Endodermal cell (in vitro differentiated cells): ENCODE measurements around the gene NCKAP5. TPM values are rescaled to one million over a fixed set of nuclear protein-coding genes. Genes with fewer than 3 reads are reported as not detected.

ENCODE experiments used
- DNase-seq: peaks from one replicate; pipeline ENCODE4 v3.0.0-alpha.2; 2017
- H3K27ac ChIP-seq: 2 replicates; pipeline ENCODE4 v1.5.1; 2013; ENCODE audit warnings: mild to moderate bottlenecking, low read depth, low read length, moderate library complexity
- H3K27me3 ChIP-seq: 2 replicates; pipeline ENCODE4 v1.6.1; 2013; ENCODE audit warnings: mild to moderate bottlenecking, low read length, moderate library complexity; ENCODE audit not compliant: insufficient read depth, control insufficient read depth, poor library complexity, severe bottlenecking
- H3K36me3 ChIP-seq: 2 replicates; pipeline ENCODE4 v1.7.0; 2013; ENCODE audit warnings: mild to moderate bottlenecking, low read length, moderate library complexity; ENCODE audit not compliant: control insufficient read depth, insufficient read depth
- H3K4me1 ChIP-seq: one replicate; pipeline ENCODE4 v1.7.0; 2013; ENCODE audit warnings: low read length; ENCODE audit not compliant: control insufficient read depth, insufficient read depth
- H3K4me3 ChIP-seq: 2 replicates; pipeline ENCODE4 v1.5.1; 2013; ENCODE audit warnings: mild to moderate bottlenecking, low read length, moderate library complexity
- H3K9ac ChIP-seq: 2 replicates; pipeline ENCODE4 v1.6.1; 2013; ENCODE audit warnings: mild to moderate bottlenecking, low read length, moderate library complexity; ENCODE audit not compliant: poor library complexity, severe bottlenecking; ENCODE audit errors: extremely low read depth
- H3K9me3 ChIP-seq: 2 replicates; pipeline ENCODE4 v1.6.1; 2013; ENCODE audit warnings: mild to moderate bottlenecking, low read length, moderate library complexity; ENCODE audit not compliant: control insufficient read depth
- H3K27ac Mint-ChIP-seq: 2 replicates; pipeline ENCODE4 v1.8.0; 2020; ENCODE audit warnings: mixed read lengths
- H3K27me3 Mint-ChIP-seq: 2 replicates; pipeline ENCODE4 v1.8.0; 2021; ENCODE audit warnings: mild to moderate bottlenecking, mixed read lengths; ENCODE audit not compliant: insufficient read depth
- H3K36me3 Mint-ChIP-seq: 2 replicates; pipeline ENCODE4 v1.8.0; 2020; ENCODE audit warnings: low read depth, mixed read lengths
- H3K4me1 Mint-ChIP-seq: 2 replicates; pipeline ENCODE4 v1.8.0; 2020; ENCODE audit warnings: mixed read lengths
- H3K4me3 Mint-ChIP-seq: 2 replicates; pipeline ENCODE4 v1.8.0; 2020; ENCODE audit warnings: mild to moderate bottlenecking, moderate library complexity, mixed read lengths
- H3K9me3 Mint-ChIP-seq: 2 replicates; pipeline ENCODE4 v1.8.0; 2020; ENCODE audit warnings: mild to moderate bottlenecking, mixed read lengths
- WGBS, 2 experiments: methylation state at CpG; one replicate each; pipeline versions ENCODE4 v1.1.5 to v1.1.7; 2013; ENCODE audit warnings: missing lambda C conversion rate in 2 of 2, mixed read lengths in 1 of 2; ENCODE audit not compliant: insufficient coverage in 1 of 2, insufficient read length in 1 of 2; 5-methylcytosine and 5-hydroxymethylcytosine counted together
- total RNA-seq, 2 donors: library from RNA; stranded (reverse); fragmentation: NEBNext Ultra II Directional in 1 of 2; extraction: Animal tissue kit (Norgen Biotek cat#: 25700) in 1 of 2; gene quantifications; 2 replicates in 1 of 2; 3 replicates in 1 of 2; pipeline ENCODE4 v1.2.1, GENCODE V29; 2021
- TF ChIP-seq, protein P1 (sequence below): fragments of 200-600 bp; sonication (generic); conservative IDR thresholded peaks from 2 replicates; pipeline ENCODE4 v1.5.0; 2021; ENCODE audit warnings: antibody characterized with exemption, mild to moderate bottlenecking

The NCKAP5 gene
- total RNA-seq, 2 donors from 2014 or later, result 0.58 to 0.92 TPM

DNA sequence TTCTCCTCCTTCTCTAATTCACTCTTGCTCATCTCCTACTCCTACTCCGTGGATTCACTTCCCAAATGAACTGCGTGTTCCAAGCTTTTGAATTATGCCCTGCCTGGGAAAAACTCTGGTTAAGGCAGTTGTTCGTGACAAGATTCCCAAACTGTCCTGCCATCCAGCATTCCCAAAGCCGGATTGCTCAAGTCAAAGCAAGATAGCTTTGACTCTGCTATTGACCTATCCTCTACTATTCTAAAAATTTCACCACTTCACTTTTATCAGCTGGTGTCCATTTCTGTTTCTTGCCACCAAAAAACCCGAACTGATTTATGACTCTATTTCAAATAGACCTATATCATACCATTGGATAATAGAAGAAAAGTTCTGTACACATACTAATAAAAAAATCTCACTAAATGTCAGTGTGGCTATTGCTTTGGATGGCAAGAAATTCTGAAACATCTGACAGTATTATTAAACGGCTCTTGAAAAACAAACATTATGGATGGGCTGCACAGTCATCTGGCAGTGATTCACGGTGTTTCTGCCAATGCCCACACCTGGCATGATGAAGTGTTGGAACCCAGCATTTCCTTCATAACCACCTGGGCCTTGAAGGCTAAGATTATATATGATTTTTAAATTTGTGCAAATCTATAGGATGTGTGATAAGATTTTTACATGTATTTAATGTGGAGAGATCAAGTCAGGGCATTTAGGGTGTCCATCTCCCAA lies 87.4 kb downstream of the NCKAP5 start:
- H3K9me3 Mint-ChIP-seq, result no peaks in the 10 kb centered on the region
- WGBS, 2 experiments, result 93 to 97% methylated on average over 3 to 7 of the region's 7 CpGs
- Histone ChIP-seq H3K27me3 (no peaks in the 10 kb centered on the region), H3K4me1 (no peaks in the 10 kb centered on the region), H3K4me3 (no peak overlapping the region), H3K9me3 (no peaks in the 10 kb centered on the region), H3K36me3 (no peaks in the 10 kb centered on the region), H3K27ac (no peak overlapping the region), H3K9ac (no peak overlapping the region)
- no peaks in the 10 kb centered on the region for H3K4me1 Mint-ChIP-seq
- no peak for DNase-seq
- TF ChIP-seq, protein P1, sequence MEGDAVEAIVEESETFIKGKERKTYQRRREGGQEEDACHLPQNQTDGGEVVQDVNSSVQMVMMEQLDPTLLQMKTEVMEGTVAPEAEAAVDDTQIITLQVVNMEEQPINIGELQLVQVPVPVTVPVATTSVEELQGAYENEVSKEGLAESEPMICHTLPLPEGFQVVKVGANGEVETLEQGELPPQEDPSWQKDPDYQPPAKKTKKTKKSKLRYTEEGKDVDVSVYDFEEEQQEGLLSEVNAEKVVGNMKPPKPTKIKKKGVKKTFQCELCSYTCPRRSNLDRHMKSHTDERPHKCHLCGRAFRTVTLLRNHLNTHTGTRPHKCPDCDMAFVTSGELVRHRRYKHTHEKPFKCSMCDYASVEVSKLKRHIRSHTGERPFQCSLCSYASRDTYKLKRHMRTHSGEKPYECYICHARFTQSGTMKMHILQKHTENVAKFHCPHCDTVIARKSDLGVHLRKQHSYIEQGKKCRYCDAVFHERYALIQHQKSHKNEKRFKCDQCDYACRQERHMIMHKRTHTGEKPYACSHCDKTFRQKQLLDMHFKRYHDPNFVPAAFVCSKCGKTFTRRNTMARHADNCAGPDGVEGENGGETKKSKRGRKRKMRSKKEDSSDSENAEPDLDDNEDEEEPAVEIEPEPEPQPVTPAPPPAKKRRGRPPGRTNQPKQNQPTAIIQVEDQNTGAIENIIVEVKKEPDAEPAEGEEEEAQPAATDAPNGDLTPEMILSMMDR, result no peak
- no peaks in the 10 kb centered on the region for H3K27me3 Mint-ChIP-seq
- H3K36me3 Mint-ChIP-seq, result no peaks in the 10 kb centered on the region
- H3K27ac Mint-ChIP-seq, result no peak overlapping the region
- no peak overlapping the region for H3K4me3 Mint-ChIP-seq

DNA sequence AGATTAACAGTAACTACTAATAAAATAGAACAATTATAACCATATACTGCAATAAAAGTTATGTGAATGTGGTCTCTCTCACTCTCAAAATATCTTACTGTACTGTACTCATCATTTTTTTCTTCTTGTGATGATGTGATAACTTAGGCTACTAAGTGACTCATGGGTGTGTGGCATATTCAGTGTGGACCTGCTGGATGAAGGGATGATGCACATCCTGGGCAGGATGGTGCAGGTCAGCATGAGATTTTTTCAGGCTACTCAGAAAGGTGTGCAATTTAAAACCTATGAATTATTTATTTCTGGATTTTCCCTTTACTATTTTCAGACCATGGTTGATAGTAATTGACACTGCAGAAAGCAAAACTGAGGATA lies 90.7 kb downstream of the NCKAP5 start:
- Mint-ChIP-seq H3K36me3 (no peaks in the 10 kb centered on the region), H3K4me3 (no peak overlapping the region), H3K4me1 (no peaks in the 10 kb centered on the region), H3K27ac (no peak overlapping the region), H3K9me3 (no peaks in the 10 kb centered on the region), H3K27me3 (no peaks in the 10 kb centered on the region)
- H3K4me3 ChIP-seq, result no peak overlapping the region
- no peaks in the 10 kb centered on the region for H3K36me3 ChIP-seq
- no peak for DNase-seq
- H3K9ac ChIP-seq, result no peak overlapping the region
- H3K27ac ChIP-seq, result no peak overlapping the region
- no peaks in the 10 kb centered on the region for H3K27me3 ChIP-seq
- no peaks in the 10 kb centered on the region for H3K9me3 ChIP-seq
- no peaks in the 10 kb centered on the region for H3K4me1 ChIP-seq
- TF ChIP-seq, protein P1, result no peak

DNA sequence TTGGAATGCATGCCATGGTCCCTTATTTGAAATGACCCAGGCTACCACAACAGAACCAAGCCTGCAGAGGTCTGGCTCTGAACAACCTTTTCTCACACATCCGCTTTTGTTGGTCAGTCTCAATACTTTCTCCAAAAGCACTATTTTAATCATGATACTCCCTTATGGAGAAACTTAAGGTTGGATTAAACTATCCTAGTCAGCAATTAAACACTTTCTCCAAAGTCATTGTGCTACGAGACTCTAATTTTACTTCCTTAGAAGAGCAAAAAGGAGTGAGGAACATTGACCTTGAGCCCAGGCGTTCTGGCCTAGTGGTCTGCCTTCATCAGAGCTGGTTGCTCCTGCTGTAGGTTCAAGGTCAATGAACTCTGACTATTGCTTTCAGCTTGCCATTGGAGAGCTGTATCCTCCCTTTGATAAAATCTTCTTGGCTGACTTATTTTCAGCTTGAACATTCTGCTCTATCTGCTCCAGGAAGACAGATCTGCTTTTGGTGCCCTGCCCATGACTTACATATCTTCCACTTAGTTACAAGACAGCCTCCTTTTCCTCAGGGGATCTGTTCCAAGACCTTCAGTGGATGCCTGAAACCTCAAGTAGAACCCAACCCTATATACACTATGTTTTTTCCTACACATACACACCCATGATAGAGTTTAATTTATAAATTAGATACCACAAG lies 91.2 kb downstream of the NCKAP5 start:
- Histone ChIP-seq H3K9me3 (no peaks in the 10 kb centered on the region), H3K27me3 (no peaks in the 10 kb centered on the region), H3K9ac (no peak overlapping the region), H3K36me3 (no peaks in the 10 kb centered on the region), H3K4me3 (no peak overlapping the region), H3K4me1 (no peaks in the 10 kb centered on the region), H3K27ac (no peak overlapping the region)
- 89 to 96% methylated on average over 3 of the region's 3 CpGs for WGBS, 2 experiments
- H3K4me1 Mint-ChIP-seq, result no peaks in the 10 kb centered on the region
- TF ChIP-seq, protein P1, result no peak
- no peak overlapping the region for H3K27ac Mint-ChIP-seq
- no peaks in the 10 kb centered on the region for H3K27me3 Mint-ChIP-seq
- no peaks in the 10 kb centered on the region for H3K36me3 Mint-ChIP-seq
- no peak overlapping the region for H3K4me3 Mint-ChIP-seq
- no peak for DNase-seq
- no peaks in the 10 kb centered on the region for H3K9me3 Mint-ChIP-seq
